Ishikawa (cell line): Measurements from ENCODE around the gene MAEA.

Experiments used
- CEBPB ChIP-seq: IDR thresholded peaks from 2 replicates; pipeline ENCODE4 v1.6.1; 2012
- CREB1 ChIP-seq: IDR thresholded peaks from 2 replicates; pipeline ENCODE4 v1.6.1; 2012; ENCODE audit warnings: low read depth
- EGR1 ChIP-seq: IDR thresholded peaks from 2 replicates; pipeline ENCODE4 v1.6.1; 2012
- EP300 ChIP-seq: IDR thresholded peaks from 2 replicates; pipeline ENCODE4 v1.6.1; 2012; ENCODE audit warnings: borderline replicate concordance
- FOXM1 ChIP-seq: IDR thresholded peaks from 2 replicates; pipeline ENCODE4 v1.6.1; 2012; ENCODE audit warnings: low read depth, borderline replicate concordance
- MAX ChIP-seq: IDR thresholded peaks from 2 replicates; pipeline ENCODE4 v1.6.1; 2012
- NFIC ChIP-seq: IDR thresholded peaks from 2 replicates; pipeline ENCODE4 v1.6.1; 2012
- RAD21 ChIP-seq: IDR thresholded peaks from 2 replicates; pipeline ENCODE4 v1.6.1; 2012; ENCODE audit warnings: low read depth
- REST ChIP-seq: IDR thresholded peaks from 2 replicates; pipeline ENCODE4 v1.6.1; 2012; ENCODE audit warnings: low read depth, mild to moderate bottlenecking
- TAF1 ChIP-seq: IDR thresholded peaks from 2 replicates; pipeline ENCODE4 v1.6.1; 2012; ENCODE audit warnings: low read depth, mild to moderate bottlenecking
- TCF12 ChIP-seq: IDR thresholded peaks from 2 replicates; pipeline ENCODE4 v1.6.1; 2012; ENCODE audit warnings: low read depth
- TEAD4 ChIP-seq: IDR thresholded peaks from 2 replicates; pipeline ENCODE4 v1.6.1; 2012
- USF1 ChIP-seq: IDR thresholded peaks from 2 replicates; pipeline ENCODE4 v1.6.1; 2012
- YY1 ChIP-seq: IDR thresholded peaks from 2 replicates; pipeline ENCODE4 v1.6.1; 2012; ENCODE audit warnings: low read depth
- ZBTB7A ChIP-seq: IDR thresholded peaks from 2 replicates; pipeline ENCODE4 v1.6.1; 2012; ENCODE audit warnings: low read depth

MAEA gene

GRCh38 chr4:1310031-1310795, 20.5 kb downstream of the MAEA start:
- TF ChIP-seq EP300 = no peak
- TF ChIP-seq FOXM1 = no peak
- TF ChIP-seq YY1 = no peak
- TF ChIP-seq TAF1 = no peak
- TF ChIP-seq NFIC = no peak

- TF ChIP-seq EGR1 = no peak
- no peak for TF ChIP-seq EP300
- TF ChIP-seq RAD21 = no peak
- TF ChIP-seq TCF12 = no peak
- TF ChIP-seq TAF1 = no peak
- no peak for TF ChIP-seq FOXM1
- TF ChIP-seq CEBPB = no peak
- TF ChIP-seq YY1 = no peak
- TF ChIP-seq REST = no peak
- TF ChIP-seq NFIC = no peak
- TF ChIP-seq CREB1 = no peak
- no peak for TF ChIP-seq USF1
- TF ChIP-seq ZBTB7A = no peak
- TF ChIP-seq MAX = no peak
- TF ChIP-seq TEAD4 = no peak
Measured at GRCh38 chr4:1310796-1311631, 21.3 kb downstream of the MAEA start.

- no peak for TF ChIP-seq TAF1
- TF ChIP-seq FOXM1 = no peak
- no peak for TF ChIP-seq NFIC
- no peak for TF ChIP-seq REST
- TF ChIP-seq MAX = no peak
- TF ChIP-seq ZBTB7A = no peak
Measured at GRCh38 chr4:1312821-1313640, 23.3 kb downstream of the MAEA start.

- TF ChIP-seq CREB1 (no peak), TEAD4 (no peak), REST (no peak), TAF1 (no peak), TCF12 (no peak), CEBPB (no peak), RAD21 (no peak), ZBTB7A (no peak), USF1 (no peak)
Measured at GRCh38 chr4:1315306-1315705, 25.6 kb downstream of the MAEA start.
